ENCODE results near the gene XPA. TPM values are rescaled to one million over a fixed set of nuclear protein-coding genes. Genes with fewer than 3 reads are reported as not detected.

Gene XPA
- total RNA-seq, 1 donor, result 8.7 TPM

DNA sequence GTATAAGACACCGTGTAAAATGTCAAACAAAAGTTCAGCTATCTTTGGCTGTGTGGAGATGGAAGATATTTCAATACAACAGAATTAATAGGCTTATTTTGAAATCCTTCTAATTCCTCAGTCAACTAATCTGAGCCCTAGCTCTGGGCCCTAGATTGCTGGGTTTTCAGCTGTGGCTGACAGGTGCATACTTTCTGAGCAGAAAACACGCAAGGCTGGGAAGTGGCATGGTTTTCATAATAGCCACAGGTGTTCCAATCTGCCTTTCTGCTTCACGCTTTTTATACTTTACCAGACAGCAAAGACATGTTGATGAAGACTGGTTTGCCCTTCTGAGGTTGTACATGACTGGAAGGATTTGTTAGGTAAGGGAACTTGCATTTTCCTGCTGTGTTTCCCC, 20.7 kb upstream of the XPA start:
- H4K20me1 ChIP-seq (ENCODE audit: insufficient read depth, low read length), result no peaks in the 10 kb centered on the region
- H2AFZ ChIP-seq (ENCODE audit: low read length), result no peak overlapping the region
- DNase-seq (ENCODE audit: insufficient read length, low spot score, missing footprints), result no peak
- H3K36me3 ChIP-seq (ENCODE audit: insufficient read depth, low read length), result no peaks in the 10 kb centered on the region
- TF ChIP-seq, protein P1, sequence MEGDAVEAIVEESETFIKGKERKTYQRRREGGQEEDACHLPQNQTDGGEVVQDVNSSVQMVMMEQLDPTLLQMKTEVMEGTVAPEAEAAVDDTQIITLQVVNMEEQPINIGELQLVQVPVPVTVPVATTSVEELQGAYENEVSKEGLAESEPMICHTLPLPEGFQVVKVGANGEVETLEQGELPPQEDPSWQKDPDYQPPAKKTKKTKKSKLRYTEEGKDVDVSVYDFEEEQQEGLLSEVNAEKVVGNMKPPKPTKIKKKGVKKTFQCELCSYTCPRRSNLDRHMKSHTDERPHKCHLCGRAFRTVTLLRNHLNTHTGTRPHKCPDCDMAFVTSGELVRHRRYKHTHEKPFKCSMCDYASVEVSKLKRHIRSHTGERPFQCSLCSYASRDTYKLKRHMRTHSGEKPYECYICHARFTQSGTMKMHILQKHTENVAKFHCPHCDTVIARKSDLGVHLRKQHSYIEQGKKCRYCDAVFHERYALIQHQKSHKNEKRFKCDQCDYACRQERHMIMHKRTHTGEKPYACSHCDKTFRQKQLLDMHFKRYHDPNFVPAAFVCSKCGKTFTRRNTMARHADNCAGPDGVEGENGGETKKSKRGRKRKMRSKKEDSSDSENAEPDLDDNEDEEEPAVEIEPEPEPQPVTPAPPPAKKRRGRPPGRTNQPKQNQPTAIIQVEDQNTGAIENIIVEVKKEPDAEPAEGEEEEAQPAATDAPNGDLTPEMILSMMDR (IDR thresholded peaks at IDR 0.05; ENCODE audit: extremely low read depth, low read depth, low read length), result no peak
- H3K27ac ChIP-seq (ENCODE audit: low read depth, low read length), result no peak overlapping the region
- no peak overlapping the region for H3K4me3 ChIP-seq (ENCODE audit: insufficient read depth, low read length)
- peaks cover 12% of the 10 kb centered on the region for H3K4me1 ChIP-seq (ENCODE audit: insufficient read depth, low read length)
- no peaks in the 10 kb centered on the region for H3K9me3 ChIP-seq (ENCODE audit: low read depth, low read length)
- H3K4me2 ChIP-seq (ENCODE audit: insufficient read depth, low read length), result no peak overlapping the region
- no peaks in the 10 kb centered on the region for H3K79me2 ChIP-seq (ENCODE audit: insufficient read depth, low read length)
- H3K27me3 ChIP-seq (ENCODE audit: insufficient read depth, low read length), result peaks cover 17% of the 10 kb centered on the region

DNA sequence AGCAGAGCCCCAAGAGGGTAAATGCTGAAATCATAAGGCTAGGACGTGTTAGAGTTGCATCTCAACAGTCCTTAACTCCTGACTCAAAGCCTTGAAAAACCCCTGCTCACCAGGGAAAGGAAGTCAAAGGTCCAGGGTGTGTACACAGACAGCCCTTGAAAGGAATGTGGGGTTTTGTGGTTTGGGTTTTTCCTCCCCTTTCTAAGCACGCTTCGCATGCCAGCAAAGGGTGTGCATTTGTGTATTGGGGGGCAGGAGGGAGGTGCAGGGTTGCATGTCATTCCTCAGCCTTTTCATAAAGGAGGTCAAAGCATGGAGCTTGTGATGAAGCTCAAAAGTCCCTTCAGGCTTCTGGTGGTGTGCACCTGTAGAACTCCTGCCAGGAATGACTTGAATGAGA, 17.3 kb upstream of the XPA start:
- peaks cover 12% of the 10 kb centered on the region for H3K27me3 ChIP-seq (ENCODE audit: insufficient read depth, low read length)
- H3K4me2 ChIP-seq (ENCODE audit: insufficient read depth, low read length), result peak overlapping the region; percentile 32
- H3K27ac ChIP-seq (ENCODE audit: low read depth, low read length), result no peak overlapping the region
- DNase-seq (ENCODE audit: insufficient read length, low spot score, missing footprints), result peak; percentile 74
- H3K4me1 ChIP-seq (ENCODE audit: insufficient read depth, low read length), result peaks cover 12% of the 10 kb centered on the region
- no peaks in the 10 kb centered on the region for H4K20me1 ChIP-seq (ENCODE audit: insufficient read depth, low read length)
- H3K9me3 ChIP-seq (ENCODE audit: low read depth, low read length), result no peaks in the 10 kb centered on the region
- H3K79me2 ChIP-seq (ENCODE audit: insufficient read depth, low read length), result no peaks in the 10 kb centered on the region
- peak overlapping the region; percentile 0 for H2AFZ ChIP-seq (ENCODE audit: low read length)
- TF ChIP-seq, protein P1 (IDR thresholded peaks at IDR 0.05; ENCODE audit: extremely low read depth, low read depth, low read length), result no peak
- H3K36me3 ChIP-seq (ENCODE audit: insufficient read depth, low read length), result no peaks in the 10 kb centered on the region
- H3K4me3 ChIP-seq (ENCODE audit: insufficient read depth, low read length), result no peak overlapping the region

DNA sequence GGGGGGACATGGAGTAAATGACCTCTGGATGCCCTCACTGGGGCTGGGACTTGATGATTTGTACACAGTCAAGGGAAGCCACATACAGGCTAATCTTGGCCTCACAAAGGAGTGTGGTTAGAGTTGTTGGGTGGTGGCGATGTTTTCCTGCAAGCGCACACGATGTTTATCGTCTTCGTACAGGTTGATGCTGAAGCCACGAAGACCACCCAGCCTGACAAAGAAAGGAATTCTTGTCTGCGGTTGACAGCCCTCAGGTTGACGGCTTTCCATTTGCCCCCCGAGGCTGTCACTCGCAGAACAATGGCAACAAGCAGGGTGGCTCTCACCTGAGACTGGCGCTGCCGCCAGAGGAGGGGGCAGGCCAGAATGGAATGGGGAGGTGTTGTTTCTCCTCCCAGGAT, 14.1 kb upstream of the XPA start:
- TF ChIP-seq, protein P1 (IDR thresholded peaks at IDR 0.05; ENCODE audit: extremely low read depth, low read depth, low read length), result no peak
- no peak for DNase-seq (ENCODE audit: insufficient read length, low spot score, missing footprints)
- Histone ChIP-seq H3K4me2 (ENCODE audit: insufficient read depth, low read length) (no peak overlapping the region), H3K27ac (ENCODE audit: low read depth, low read length) (no peak overlapping the region), H3K4me3 (ENCODE audit: insufficient read depth, low read length) (no peak overlapping the region), H4K20me1 (ENCODE audit: insufficient read depth, low read length) (no peaks in the 10 kb centered on the region), H3K9me3 (ENCODE audit: low read depth, low read length) (no peaks in the 10 kb centered on the region), H3K36me3 (ENCODE audit: insufficient read depth, low read length) (no peaks in the 10 kb centered on the region), H3K4me1 (ENCODE audit: insufficient read depth, low read length) (peaks cover 12% of the 10 kb centered on the region), H2AFZ (ENCODE audit: low read length) (peak overlapping the region; percentile 10), H3K79me2 (ENCODE audit: insufficient read depth, low read length) (no peaks in the 10 kb centered on the region), H3K27me3 (ENCODE audit: insufficient read depth, low read length) (peaks cover 22% of the 10 kb centered on the region)

- Histone ChIP-seq H3K27ac (ENCODE audit: low read depth, low read length) (no peak overlapping the region), H3K79me2 (ENCODE audit: insufficient read depth, low read length) (no peaks in the 10 kb centered on the region), H3K4me2 (ENCODE audit: insufficient read depth, low read length) (no peak overlapping the region), H3K4me3 (ENCODE audit: insufficient read depth, low read length) (no peak overlapping the region), H2AFZ (ENCODE audit: low read length) (no peak overlapping the region), H3K9me3 (ENCODE audit: low read depth, low read length) (no peaks in the 10 kb centered on the region), H3K4me1 (ENCODE audit: insufficient read depth, low read length) (peaks cover 12% of the 10 kb centered on the region), H4K20me1 (ENCODE audit: insufficient read depth, low read length) (no peaks in the 10 kb centered on the region), H3K27me3 (ENCODE audit: insufficient read depth, low read length) (peaks cover 24% of the 10 kb centered on the region), H3K36me3 (ENCODE audit: insufficient read depth, low read length) (no peaks in the 10 kb centered on the region)
- peak; percentile 90 for DNase-seq (ENCODE audit: insufficient read length, low spot score, missing footprints)
- TF ChIP-seq, protein P1 (IDR thresholded peaks at IDR 0.05; ENCODE audit: extremely low read depth, low read depth, low read length), result peak; percentile 89
These were observed 13.4 kb upstream of the XPA start for GRCh38 chr9:97710356-97711222.

Data from osteoblast (primary cell).